GM10248 (cell line): ENCODE data around the gene CDK4.
"Not testable (repeated sequence)": the region's sequence is repeated elsewhere in the genome, so short reads cannot be mapped to it uniquely, and the experiment has no call there.

Experiments used
- CTCF ChIA-PET: fragments of 300-600 bp; sonication (Branson Sonifier 250); formaldehyde crosslinking; extraction: SDS; loops from one replicate; lab custom pipeline; 2021; ENCODE audit warnings: antibody characterized with exemption; lab: Yijun Ruan, JAX
- POLR2A ChIA-PET: fragments of 350-650 bp; sonication (Branson Sonifier 250); formaldehyde crosslinking; extraction: SDS; loops from one replicate; lab custom pipeline; 2020; ENCODE audit warnings: antibody characterized with exemption; lab: Yijun Ruan, JAX
- DNase-seq: peaks from one replicate; pipeline ENCODE4 v3.0.0; 2012; ENCODE audit errors: extremely low spot score
- TF ChIP-seq, protein P1 (sequence below): IDR thresholded peaks from 2 replicates; pipeline ENCODE4 v1.5.1; 2012; ENCODE audit warnings: mild to moderate bottlenecking, low read depth; ENCODE audit errors: extremely low read depth, missing control alignments, control extremely low read depth

Gene CDK4

DNA sequence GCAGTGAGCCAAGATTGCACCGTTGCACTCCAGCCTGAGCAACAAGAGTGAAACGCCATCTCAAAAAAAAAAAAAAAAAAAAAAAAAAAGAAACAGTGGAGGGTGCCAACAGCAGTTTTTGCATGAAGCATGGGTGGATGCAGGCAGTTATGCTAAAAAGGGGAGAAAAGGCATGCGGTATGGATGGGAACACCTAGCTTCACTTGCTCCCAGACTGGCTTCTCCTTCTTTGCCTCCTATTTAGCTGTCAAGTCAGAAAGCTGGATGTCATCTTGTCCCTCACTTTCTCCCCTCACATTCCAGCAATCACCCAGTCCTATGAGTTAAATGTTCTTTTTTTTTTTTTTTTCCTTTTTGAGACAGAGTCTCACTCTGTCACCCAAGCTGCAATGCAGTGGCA, 22.9 kb upstream of the CDK4 start:
- POLR2A ChIA-PET: no interaction called here
- CTCF ChIA-PET: interaction anchor here (0.8 to 4.1 kb wide), 5 partner anchors 8 to 22 kb away, joined by 3 to 39 read pairs (median 3); partner anchors contain the start of gene TSFM
- TF ChIP-seq, protein P1, sequence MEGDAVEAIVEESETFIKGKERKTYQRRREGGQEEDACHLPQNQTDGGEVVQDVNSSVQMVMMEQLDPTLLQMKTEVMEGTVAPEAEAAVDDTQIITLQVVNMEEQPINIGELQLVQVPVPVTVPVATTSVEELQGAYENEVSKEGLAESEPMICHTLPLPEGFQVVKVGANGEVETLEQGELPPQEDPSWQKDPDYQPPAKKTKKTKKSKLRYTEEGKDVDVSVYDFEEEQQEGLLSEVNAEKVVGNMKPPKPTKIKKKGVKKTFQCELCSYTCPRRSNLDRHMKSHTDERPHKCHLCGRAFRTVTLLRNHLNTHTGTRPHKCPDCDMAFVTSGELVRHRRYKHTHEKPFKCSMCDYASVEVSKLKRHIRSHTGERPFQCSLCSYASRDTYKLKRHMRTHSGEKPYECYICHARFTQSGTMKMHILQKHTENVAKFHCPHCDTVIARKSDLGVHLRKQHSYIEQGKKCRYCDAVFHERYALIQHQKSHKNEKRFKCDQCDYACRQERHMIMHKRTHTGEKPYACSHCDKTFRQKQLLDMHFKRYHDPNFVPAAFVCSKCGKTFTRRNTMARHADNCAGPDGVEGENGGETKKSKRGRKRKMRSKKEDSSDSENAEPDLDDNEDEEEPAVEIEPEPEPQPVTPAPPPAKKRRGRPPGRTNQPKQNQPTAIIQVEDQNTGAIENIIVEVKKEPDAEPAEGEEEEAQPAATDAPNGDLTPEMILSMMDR: no peak
- no peak for DNase-seq

GRCh38 chr12:57774634-57775033, 22.5 kb upstream of the CDK4 start:
- CTCF ChIA-PET: interaction anchor here (0.8 to 4.1 kb wide), 4 partner anchors 8 to 23 kb away, joined by 3 to 39 read pairs (median 11); partner anchors contain the start of gene TSFM
- DNase-seq, POLR2A ChIA-PET: not testable (repeated sequence)

- ChIA-PET CTCF (interaction anchor here (0.8 to 4.1 kb wide), 5 partner anchors 10 to 46 kb away, joined by 3 to 39 read pairs (median 6); partner anchors contain the start of genes AVIL and TSFM), POLR2A (interaction anchor here (0.8 to 0.9 kb wide), 2 partner anchors 10 to 28 kb away, joined by 3 to 4 read pairs; partner anchors contain the start of genes TSFM and TSPAN31)
- TF ChIP-seq, protein P1: no peak
- DNase-seq: peak; percentile 57
Measured at GRCh38 chr12:57772429-57773322, 20.6 kb upstream of the CDK4 start, which contains the start of gene EEF1AKMT3. Gene EEF1AKMT3, plus strand, starts transcription at chr12:57772614. Its CDS starts 111 bp downstream, at chr12:57772725.

DNA sequence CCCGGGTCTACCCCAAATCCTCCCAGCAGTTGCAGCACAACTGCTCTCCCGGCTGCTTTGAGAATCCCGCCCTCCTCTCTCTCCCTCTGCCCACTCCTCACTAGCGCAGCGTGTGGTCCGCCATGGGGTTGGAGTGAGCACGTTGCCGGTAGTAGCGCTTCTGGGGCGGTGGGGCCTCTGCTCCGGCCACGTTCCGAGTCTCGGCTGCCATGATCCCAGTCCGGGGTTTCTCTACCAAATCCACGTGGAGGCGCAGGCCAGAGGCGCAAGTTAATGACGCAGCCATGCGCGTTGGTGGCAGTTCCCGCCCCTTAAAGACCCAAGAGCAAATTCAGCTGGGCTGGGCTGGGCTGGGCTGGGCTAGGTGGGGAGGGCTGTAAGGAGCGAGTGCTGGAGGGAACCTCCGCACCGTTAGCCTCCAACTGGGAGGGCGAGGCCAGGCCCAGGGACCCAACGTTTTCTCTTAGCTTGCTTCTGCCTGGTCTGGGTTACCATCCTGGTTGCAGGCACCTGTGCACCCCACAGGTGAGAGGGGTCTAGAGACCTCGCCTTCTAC, 19.8 kb upstream of the CDK4 start, which contains the start of gene METTL1:
METTL1 (minus strand) TSS at position 233 of the 556 bp plus-strand sequence; CDS start at position 211, 22 bp downstream.
- peak; percentile 96 for DNase-seq
- TF ChIP-seq, protein P1: no peak
- CTCF ChIA-PET: interaction anchor here (0.8 to 4.1 kb wide), 5 partner anchors 11 to 47 kb away, joined by 3 to 39 read pairs (median 6); partner anchors contain the start of genes AVIL and TSFM
- POLR2A ChIA-PET: interaction anchor here (0.8 to 0.9 kb wide), 2 partner anchors 11 to 27 kb away, joined by 3 to 4 read pairs; partner anchors contain the start of genes TSFM and TSPAN31

DNA sequence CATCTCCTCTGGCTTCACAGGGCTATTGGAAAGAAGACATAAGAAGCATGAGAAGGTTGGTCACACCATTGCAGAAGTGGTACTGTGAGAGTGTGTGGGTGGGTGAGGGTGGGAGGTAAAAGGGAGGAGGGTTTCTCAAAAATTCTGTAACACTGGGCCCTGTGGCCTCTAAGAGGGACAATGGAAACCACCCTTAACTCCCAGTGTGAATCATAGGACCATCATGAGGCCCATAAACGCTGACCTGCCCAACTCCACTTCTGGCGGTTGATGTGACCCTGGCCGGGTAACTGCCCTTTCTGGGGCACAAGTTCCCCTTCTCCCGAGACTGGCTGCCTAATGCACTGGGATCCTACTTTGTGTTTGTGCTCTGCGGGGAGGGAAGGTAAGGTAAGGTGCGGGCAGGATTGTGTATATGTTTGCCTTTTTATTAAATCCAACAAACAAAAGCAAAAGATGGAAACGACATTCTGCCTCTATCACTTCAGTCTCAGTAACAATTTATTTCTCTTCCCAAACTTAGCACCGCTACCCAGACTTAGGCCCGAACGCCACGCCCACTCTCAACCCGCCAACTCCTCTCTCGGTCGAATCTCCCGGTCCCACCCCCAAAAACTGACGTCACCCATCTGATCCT, 19.2 kb upstream of the CDK4 start:
- CTCF ChIA-PET: interaction anchor here (2.6 to 4.1 kb wide), 3 partner anchors 11 to 15 kb away, joined by 9 to 39 read pairs (median 20); partner anchors contain the start of gene TSFM
- POLR2A ChIA-PET: interaction anchor here (0.9 kb wide), 1 partner anchor 11 kb away, joined by 3 read pairs; the partner anchor contains the start of gene TSFM
- TF ChIP-seq, protein P1: no peak
- DNase-seq: peak; percentile 87

- ChIA-PET CTCF (interaction anchor here (2.6 to 2.8 kb wide), 2 partner anchors 12 to 14 kb away, joined by 9 to 20 read pairs; partner anchors contain the start of gene TSFM), POLR2A (no interaction called here)
- no peak for DNase-seq
- TF ChIP-seq, protein P1: no peak
Measured at GRCh38 chr12:57770734-57771133, 18.6 kb upstream of the CDK4 start.
